Measurements from ENCODE around the gene LAMP2. TPM values are rescaled to one million over a fixed set of nuclear protein-coding genes. Genes with fewer than 3 reads are reported as not detected.

Gene LAMP2
- total and polyA plus RNA-seq, 9 of the 15 experiments (the other 6 are each of a cell fraction or from before 2014, with no cell fraction given) = 22.3 to 77.7 (median 48.6) TPM

DNA sequence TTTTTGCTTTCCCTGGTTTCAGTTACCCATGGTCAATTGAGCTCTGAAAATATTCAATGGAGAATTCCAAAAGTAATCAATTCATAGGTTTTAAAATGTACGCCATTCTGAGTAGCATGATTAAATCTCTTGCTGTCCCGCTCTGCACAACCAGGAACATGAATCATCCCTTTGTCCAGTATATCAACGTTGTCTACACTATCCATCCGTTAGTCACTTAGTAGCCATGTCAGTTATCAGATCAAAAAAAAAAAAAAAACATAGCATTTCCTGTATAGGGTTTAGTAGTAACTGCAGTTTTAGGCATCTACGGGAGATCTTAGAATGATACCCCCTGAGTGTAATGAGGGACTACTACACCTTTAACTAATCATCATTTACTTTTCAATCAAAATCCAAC lies 15.1 kb downstream of the LAMP2 start (continued):
- TF ChIP-seq, protein P1, sequence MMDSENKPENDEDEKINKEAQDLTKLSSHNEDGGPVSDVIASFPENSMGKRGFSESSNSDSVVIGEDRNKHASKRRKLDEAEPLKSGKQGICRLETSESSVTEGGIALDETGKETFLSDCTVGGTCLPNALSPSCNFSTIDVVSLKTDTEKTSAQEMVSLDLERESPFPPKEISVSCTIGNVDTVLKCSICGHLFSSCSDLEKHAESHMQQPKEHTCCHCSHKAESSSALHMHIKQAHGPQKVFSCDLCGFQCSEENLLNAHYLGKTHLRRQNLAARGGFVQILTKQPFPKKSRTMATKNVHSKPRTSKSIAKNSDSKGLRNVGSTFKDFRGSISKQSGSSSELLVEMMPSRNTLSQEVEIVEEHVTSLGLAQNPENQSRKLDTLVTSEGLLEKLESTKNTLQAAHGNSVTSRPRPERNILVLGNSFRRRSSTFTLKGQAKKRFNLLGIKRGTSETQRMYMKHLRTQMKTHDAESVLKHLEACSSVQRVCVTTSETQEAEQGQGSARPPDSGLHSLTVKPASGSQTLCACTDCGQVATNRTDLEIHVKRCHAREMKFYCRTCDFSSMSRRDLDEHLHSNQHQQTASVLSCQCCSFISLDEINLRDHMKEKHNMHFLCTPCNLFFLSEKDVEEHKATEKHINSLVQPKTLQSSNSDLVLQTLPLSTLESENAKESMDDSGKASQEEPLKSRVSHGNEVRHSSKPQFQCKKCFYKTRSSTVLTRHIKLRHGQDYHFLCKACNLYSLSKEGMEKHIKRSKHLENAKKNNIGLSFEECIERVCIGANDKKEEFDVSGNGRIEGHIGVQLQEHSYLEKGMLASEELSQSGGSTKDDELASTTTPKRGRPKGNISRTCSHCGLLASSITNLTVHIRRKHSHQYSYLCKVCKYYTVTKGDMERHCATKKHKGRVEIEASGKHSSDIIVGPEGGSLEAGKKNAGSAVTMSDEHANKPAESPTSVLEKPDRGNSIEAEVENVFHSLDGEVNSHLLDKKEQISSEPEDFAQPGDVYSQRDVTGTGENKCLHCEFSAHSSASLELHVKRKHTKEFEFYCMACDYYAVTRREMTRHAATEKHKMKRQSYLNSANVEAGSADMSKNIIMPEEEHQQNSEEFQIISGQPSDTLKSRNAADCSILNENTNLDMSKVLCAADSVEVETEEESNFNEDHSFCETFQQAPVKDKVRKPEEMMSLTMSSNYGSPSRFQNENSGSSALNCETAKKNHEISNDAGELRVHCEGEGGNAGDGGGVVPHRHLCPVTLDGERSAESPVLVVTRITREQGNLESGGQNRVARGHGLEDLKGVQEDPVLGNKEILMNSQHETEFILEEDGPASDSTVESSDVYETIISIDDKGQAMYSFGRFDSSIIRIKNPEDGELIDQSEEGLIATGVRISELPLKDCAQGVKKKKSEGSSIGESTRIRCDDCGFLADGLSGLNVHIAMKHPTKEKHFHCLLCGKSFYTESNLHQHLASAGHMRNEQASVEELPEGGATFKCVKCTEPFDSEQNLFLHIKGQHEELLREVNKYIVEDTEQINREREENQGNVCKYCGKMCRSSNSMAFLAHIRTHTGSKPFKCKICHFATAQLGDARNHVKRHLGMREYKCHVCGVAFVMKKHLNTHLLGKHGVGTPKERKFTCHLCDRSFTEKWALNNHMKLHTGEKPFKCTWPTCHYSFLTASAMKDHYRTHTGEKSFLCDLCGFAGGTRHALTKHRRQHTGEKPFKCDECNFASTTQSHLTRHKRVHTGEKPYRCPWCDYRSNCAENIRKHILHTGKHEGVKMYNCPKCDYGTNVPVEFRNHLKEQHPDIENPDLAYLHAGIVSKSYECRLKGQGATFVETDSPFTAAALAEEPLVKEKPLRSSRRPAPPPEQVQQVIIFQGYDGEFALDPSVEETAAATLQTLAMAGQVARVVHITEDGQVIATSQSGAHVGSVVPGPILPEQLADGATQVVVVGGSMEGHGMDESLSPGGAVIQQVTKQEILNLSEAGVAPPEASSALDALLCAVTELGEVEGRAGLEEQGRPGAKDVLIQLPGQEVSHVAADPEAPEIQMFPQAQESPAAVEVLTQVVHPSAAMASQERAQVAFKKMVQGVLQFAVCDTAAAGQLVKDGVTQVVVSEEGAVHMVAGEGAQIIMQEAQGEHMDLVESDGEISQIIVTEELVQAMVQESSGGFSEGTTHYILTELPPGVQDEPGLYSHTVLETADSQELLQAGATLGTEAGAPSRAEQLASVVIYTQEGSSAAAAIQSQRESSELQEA (IDR thresholded peaks at IDR 0.05; ENCODE audit: low read depth) = no peak
- peak; percentile 70 for TF ChIP-seq SMARCA4 (IDR thresholded peaks at IDR 0.05)
- TF ChIP-seq, protein P2, sequence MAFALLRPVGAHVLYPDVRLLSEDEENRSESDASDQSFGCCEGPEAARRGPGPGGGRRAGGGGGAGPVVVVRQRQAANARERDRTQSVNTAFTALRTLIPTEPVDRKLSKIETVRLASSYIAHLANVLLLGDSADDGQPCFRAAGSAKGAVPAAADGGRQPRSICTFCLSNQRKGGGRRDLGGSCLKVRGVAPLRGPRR (CRISPR knock-in tag; IDR thresholded peaks at IDR 0.05) = no peak
- TF ChIP-seq ZNF24 (IDR thresholded peaks at IDR 0.05) = no peak
- TF ChIP-seq, protein P3, sequence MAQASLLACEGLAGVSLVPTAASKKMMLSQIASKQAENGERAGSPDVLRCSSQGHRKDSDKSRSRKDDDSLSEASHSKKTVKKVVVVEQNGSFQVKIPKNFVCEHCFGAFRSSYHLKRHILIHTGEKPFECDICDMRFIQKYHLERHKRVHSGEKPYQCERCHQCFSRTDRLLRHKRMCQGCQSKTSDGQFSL (CRISPR knock-in tag; IDR thresholded peaks at IDR 0.05) = no peak
- TF ChIP-seq, protein P3 (tag; IDR thresholded peaks at IDR 0.05) = no peak
- no peak for TF ChIP-seq PHB (CRISPR knock-in tag; IDR thresholded peaks at IDR 0.05)
- no peak for TF ChIP-seq ETV1 (tag; conservative IDR thresholded peaks at IDR 0.05; ENCODE audit: low read depth)
- peak; percentile 51; the same call in 1 of the 2 replicates for TF ChIP-seq FOXM1 (IDR thresholded peaks at IDR 0.05; ENCODE audit: low read depth)
- no peak for TF ChIP-seq FOXM1 (CRISPR knock-in tag; IDR thresholded peaks at IDR 0.05; ENCODE audit: low read depth)
- TF ChIP-seq, protein P4, sequence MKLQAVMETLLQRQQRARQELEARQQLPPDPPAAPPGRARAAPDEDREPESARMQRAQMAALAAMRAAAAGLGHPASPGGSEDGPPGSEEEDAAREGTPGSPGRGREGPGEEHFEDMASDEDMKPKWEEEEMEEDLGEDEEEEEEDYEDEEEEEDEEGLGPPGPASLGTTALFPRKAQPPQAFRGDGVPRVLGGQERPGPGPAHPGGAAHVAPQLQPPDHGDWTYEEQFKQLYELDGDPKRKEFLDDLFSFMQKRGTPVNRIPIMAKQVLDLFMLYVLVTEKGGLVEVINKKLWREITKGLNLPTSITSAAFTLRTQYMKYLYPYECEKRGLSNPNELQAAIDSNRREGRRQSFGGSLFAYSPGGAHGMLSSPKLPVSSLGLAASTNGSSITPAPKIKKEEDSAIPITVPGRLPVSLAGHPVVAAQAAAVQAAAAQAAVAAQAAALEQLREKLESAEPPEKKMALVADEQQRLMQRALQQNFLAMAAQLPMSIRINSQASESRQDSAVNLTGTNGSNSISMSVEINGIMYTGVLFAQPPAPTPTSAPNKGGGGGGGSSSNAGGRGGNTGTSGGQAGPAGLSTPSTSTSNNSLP (IDR thresholded peaks at IDR 0.05; ENCODE audit: borderline replicate concordance, low read depth, low read length) = 0 out of 2 replicates have a peak, but pooled peaks have one; percentile 33
- TF ChIP-seq PHF21A (IDR thresholded peaks at IDR 0.05; ENCODE audit: borderline replicate concordance, low read depth) = no peak
- no peak for TF ChIP-seq SETDB1 (IDR thresholded peaks at IDR 0.05; ENCODE audit: low read length)
- TF ChIP-seq RB1 (IDR thresholded peaks at IDR 0.05; ENCODE audit: low read depth) = no peak
- TF ChIP-seq, protein P5, sequence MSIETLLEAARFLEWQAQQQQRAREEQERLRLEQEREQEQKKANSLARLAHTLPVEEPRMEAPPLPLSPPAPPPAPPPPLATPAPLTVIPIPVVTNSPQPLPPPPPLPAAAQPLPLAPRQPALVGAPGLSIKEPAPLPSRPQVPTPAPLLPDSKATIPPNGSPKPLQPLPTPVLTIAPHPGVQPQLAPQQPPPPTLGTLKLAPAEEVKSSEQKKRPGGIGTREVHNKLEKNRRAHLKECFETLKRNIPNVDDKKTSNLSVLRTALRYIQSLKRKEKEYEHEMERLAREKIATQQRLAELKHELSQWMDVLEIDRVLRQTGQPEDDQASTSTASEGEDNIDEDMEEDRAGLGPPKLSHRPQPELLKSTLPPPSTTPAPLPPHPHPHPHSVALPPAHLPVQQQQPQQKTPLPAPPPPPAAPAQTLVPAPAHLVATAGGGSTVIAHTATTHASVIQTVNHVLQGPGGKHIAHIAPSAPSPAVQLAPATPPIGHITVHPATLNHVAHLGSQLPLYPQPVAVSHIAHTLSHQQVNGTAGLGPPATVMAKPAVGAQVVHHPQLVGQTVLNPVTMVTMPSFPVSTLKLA (conservative IDR thresholded peaks at IDR 0.05) = no peak
- no peak for TF ChIP-seq BCOR (IDR thresholded peaks at IDR 0.05)
- no peak for TF ChIP-seq XRCC3 (IDR thresholded peaks at IDR 0.05)
- 0 out of 4 replicates have a peak, but pooled peaks of 1 of the 2 experiments have one; percentile 29 for TF ChIP-seq RCOR1 (IDR thresholded peaks at IDR 0.05; ENCODE audit: borderline replicate concordance in 1 of 2, low read depth in 2 of 2, low read length in 2 of 2)

All from K562 (cell line).